ENCODE measurements around the gene SPAG9.
"Not testable (repeated sequence)": the region's sequence is repeated elsewhere in the genome, so short reads cannot be mapped to it uniquely, and the experiment has no call there.

DNA sequence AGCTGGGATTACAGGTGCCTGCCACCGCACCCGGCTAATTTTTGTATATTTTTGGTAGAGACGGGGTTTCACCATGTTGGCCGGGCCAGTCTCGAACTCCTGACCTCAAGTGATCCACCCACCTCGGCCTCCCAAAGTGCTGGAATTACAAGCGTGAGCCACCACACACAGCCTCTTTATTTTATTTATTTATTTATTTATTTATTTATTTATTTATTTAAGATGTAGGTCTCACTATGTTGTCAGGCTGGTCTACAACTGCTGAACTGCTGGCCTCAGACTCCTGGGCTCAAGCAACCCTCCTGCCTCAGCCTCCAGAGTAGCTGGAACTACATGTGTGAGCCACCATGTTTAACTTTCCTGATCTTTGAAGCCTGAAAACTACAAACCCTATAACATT lies 37.3 kb downstream of the SPAG9 start:
- not testable (repeated sequence) for TF ChIP-seq POLR2A (IDR thresholded peaks at IDR 0.05; ENCODE audit: low read depth); CTCF (IDR thresholded peaks at IDR 0.05)
